Chondrocyte (in vitro differentiated cells): ENCODE data around the gene TAB2. TPM values are rescaled to one million over a fixed set of nuclear protein-coding genes. Genes with fewer than 3 reads are reported as not detected.
A peak's percentile ranks its signal among the peaks of the same experiment; 100 is the strongest.

ENCODE experiments used
- DNase-seq: peaks from one replicate; pipeline ENCODE4 v3.0.0; 2021; ENCODE audit warnings: mixed read lengths, low spot score
- H3K27ac Mint-ChIP-seq: one replicate; pipeline ENCODE4 v1.8.0; 2021; ENCODE audit warnings: mild to moderate bottlenecking, moderate library complexity, mixed read lengths; ENCODE audit not compliant: unreplicated experiment
- H3K27me3 Mint-ChIP-seq: 2 replicates; pipeline ENCODE4 v1.8.0; 2021; ENCODE audit warnings: low read depth, mixed read lengths
- H3K36me3 Mint-ChIP-seq: 2 replicates; pipeline ENCODE4 v1.8.0; 2021; ENCODE audit warnings: low read depth, mixed read lengths
- H3K4me1 Mint-ChIP-seq: 2 replicates; pipeline ENCODE4 v1.8.0; 2021; ENCODE audit warnings: low read depth, mild to moderate bottlenecking, mixed read lengths
- H3K4me3 Mint-ChIP-seq: one replicate; pipeline ENCODE4 v1.8.0; 2021; ENCODE audit warnings: mild to moderate bottlenecking, moderate library complexity, mixed read lengths; ENCODE audit not compliant: unreplicated experiment
- H3K9me3 Mint-ChIP-seq: 2 replicates; pipeline ENCODE4 v1.8.0; 2021; ENCODE audit warnings: low read depth, mixed read lengths
- total RNA-seq: library from RNA; stranded (reverse); gene quantifications from 3 replicates; pipeline ENCODE4 v1.2.1, GENCODE V29; 2021
- TF ChIP-seq, protein P1 (sequence below): fragments of 200-600 bp; sonication (generic); IDR thresholded peaks from 2 replicates; pipeline ENCODE4 v1.5.0; 2021; ENCODE audit warnings: antibody characterized with exemption, mild to moderate bottlenecking, moderate library complexity

TAB2 gene
- total RNA-seq, 1 donor from 2014 or later, result 54.9 TPM

DNA sequence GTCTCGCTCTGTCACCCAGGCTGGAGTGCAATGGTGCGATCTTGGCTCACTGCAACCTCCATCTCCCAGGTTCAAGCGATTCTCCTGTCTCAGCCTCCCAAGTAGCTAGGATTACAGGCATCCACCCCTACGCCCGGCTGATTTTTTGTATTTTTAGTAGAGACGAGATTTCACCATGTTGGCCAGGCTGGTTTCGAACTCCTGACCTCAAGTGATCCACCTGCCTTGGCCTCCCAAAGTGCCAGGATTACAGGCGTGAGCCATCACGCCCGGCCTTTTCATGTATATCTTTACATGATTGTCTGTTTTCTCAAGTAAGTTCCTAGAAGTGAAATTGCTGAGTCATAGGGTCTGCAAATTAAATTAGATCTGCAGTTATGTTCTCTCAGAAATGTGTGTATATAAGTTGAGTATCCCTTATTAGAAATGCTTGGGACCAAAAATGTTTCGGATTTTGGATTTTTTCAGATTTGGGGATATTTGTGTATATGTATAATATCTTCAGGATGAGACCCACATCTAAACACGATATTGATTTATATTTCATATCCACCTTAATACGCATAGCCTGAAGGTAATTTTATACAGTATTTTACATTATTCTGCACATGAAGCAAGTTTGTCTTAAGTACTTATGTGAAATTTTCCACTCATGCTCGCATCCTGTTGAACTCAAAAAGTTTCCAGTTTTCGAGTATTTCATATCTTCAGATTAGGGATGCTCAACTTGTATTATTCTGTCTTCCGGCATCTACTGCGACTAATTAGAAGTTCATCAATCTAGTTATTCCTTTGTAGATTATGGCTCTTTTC, 40.4 kb downstream of the TAB2 start:
- TF ChIP-seq, protein P1, sequence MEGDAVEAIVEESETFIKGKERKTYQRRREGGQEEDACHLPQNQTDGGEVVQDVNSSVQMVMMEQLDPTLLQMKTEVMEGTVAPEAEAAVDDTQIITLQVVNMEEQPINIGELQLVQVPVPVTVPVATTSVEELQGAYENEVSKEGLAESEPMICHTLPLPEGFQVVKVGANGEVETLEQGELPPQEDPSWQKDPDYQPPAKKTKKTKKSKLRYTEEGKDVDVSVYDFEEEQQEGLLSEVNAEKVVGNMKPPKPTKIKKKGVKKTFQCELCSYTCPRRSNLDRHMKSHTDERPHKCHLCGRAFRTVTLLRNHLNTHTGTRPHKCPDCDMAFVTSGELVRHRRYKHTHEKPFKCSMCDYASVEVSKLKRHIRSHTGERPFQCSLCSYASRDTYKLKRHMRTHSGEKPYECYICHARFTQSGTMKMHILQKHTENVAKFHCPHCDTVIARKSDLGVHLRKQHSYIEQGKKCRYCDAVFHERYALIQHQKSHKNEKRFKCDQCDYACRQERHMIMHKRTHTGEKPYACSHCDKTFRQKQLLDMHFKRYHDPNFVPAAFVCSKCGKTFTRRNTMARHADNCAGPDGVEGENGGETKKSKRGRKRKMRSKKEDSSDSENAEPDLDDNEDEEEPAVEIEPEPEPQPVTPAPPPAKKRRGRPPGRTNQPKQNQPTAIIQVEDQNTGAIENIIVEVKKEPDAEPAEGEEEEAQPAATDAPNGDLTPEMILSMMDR, result no peak
- no peak for DNase-seq
- Mint-ChIP-seq H3K27me3 (no peaks in the 10 kb centered on the region), H3K4me3 (no peak overlapping the region), H3K36me3 (no peaks in the 10 kb centered on the region), H3K9me3 (peaks cover 4% of the 10 kb centered on the region), H3K27ac (peak overlapping the region; percentile 33), H3K4me1 (peaks cover 24% of the 10 kb centered on the region)

GRCh38 chr6:149359440-149359839, 41.9 kb downstream of the TAB2 start:
- Mint-ChIP-seq H3K4me3 (no peak overlapping the region), H3K36me3 (no peaks in the 10 kb centered on the region), H3K9me3 (peaks cover 4% of the 10 kb centered on the region), H3K27me3 (no peaks in the 10 kb centered on the region), H3K27ac (peak overlapping the region; percentile 54), H3K4me1 (peaks cover 28% of the 10 kb centered on the region)
- DNase-seq, result no peak
- TF ChIP-seq, protein P1, result no peak

DNA sequence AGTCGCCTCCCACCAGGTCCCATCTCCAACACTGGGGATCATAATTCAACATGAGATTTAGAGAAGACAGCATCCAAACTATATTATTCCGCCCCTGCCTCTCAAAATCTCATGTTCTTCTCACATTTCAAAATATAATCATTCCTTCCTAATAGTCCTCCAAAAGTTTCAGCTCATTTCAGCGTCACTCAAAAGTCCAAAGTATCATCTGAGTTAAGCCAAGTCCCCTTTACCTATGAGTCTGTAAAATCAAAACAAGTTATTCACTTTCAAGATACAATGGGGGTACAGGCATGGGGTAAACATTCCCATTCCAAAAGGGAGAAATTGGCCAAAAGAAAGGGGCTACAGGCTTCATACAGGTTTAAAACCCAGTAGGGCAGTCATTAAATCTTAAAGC, 43.0 kb downstream of the TAB2 start:
- Mint-ChIP-seq H3K9me3 (peaks cover 4% of the 10 kb centered on the region), H3K4me3 (no peak overlapping the region), H3K36me3 (no peaks in the 10 kb centered on the region), H3K27me3 (no peaks in the 10 kb centered on the region), H3K4me1 (peaks cover 34% of the 10 kb centered on the region), H3K27ac (peak overlapping the region; percentile 75)
- TF ChIP-seq, protein P1, result no peak
- no peak for DNase-seq

- peaks cover 4% of the 10 kb centered on the region for H3K9me3 Mint-ChIP-seq
Measured at GRCh38 chr6:149362289-149362688, 44.8 kb downstream of the TAB2 start.

GRCh38 chr6:149363154-149363553, 45.6 kb downstream of the TAB2 start:
- TF ChIP-seq, protein P1, result no peak
- H3K9me3 Mint-ChIP-seq, result peaks cover 4% of the 10 kb centered on the region
- no peak for DNase-seq
- H3K27ac Mint-ChIP-seq, result no peak overlapping the region
- no peaks in the 10 kb centered on the region for H3K36me3 Mint-ChIP-seq
- H3K4me3 Mint-ChIP-seq, result no peak overlapping the region
- H3K4me1 Mint-ChIP-seq, result peaks cover 28% of the 10 kb centered on the region
- H3K27me3 Mint-ChIP-seq, result no peaks in the 10 kb centered on the region

More at GRCh38 chr6:149362289-149362688, 44.8 kb downstream of the TAB2 start:
- Mint-ChIP-seq H3K4me3 (no peak overlapping the region), H3K36me3 (no peaks in the 10 kb centered on the region), H3K27me3 (no peaks in the 10 kb centered on the region), H3K4me1 (peaks cover 34% of the 10 kb centered on the region), H3K27ac (no peak overlapping the region)
- TF ChIP-seq, protein P1, result no peak
- DNase-seq, result no peak
